ENCODE measurements around the gene ATP6V0E2.

DNA sequence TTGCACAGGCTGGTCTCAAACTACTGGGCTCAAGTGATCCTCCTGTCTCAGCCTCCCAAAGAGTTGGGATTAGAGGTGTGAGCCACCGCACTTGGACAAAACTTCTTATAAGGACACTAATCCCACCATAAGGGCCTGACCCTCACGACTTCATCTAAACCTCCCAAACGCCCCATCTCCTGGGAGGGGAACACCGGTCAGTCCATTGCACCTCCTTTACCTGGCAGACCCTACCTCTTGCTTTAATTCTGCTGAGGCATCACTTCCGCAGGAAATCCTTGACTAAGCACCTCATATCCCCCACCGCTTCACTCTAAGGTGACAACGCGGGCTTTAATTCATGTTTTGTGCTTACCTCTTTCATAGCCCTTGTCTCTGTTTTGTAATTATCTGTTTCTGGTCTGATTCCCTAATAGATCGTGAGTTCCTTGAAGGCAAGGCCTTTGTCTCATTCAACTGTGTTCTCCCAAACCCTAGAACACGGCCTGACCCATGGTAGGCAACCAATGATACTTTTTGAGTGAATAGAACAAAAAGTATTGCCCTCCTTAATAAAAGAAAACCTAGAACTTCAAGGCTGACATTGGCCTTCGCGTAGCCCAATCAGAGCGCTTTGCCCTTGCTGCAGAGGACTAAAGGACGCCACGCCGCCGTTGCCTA is 36.1 kb upstream of the ATP6V0E2 start:
- TF ChIP-seq, protein P1, sequence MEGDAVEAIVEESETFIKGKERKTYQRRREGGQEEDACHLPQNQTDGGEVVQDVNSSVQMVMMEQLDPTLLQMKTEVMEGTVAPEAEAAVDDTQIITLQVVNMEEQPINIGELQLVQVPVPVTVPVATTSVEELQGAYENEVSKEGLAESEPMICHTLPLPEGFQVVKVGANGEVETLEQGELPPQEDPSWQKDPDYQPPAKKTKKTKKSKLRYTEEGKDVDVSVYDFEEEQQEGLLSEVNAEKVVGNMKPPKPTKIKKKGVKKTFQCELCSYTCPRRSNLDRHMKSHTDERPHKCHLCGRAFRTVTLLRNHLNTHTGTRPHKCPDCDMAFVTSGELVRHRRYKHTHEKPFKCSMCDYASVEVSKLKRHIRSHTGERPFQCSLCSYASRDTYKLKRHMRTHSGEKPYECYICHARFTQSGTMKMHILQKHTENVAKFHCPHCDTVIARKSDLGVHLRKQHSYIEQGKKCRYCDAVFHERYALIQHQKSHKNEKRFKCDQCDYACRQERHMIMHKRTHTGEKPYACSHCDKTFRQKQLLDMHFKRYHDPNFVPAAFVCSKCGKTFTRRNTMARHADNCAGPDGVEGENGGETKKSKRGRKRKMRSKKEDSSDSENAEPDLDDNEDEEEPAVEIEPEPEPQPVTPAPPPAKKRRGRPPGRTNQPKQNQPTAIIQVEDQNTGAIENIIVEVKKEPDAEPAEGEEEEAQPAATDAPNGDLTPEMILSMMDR (IDR thresholded peaks at IDR 0.05), result no peak
- no peak for TF ChIP-seq EP300 (IDR thresholded peaks at IDR 0.05)
- TF ChIP-seq POLR2A (IDR thresholded peaks at IDR 0.05), result no peak
- no peak for TF ChIP-seq POLR2AphosphoS5 (IDR thresholded peaks at IDR 0.05)
